NCI-H345 (cell line): ENCODE data around the gene CRIP1.

ENCODE experiments used
- DNase-seq: peaks from one replicate; lab custom pipeline; 2025; lab: John Stamatoyannopoulos, UW

CRIP1 gene, protein sequence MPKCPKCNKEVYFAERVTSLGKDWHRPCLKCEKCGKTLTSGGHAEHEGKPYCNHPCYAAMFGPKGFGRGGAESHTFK

DNA sequence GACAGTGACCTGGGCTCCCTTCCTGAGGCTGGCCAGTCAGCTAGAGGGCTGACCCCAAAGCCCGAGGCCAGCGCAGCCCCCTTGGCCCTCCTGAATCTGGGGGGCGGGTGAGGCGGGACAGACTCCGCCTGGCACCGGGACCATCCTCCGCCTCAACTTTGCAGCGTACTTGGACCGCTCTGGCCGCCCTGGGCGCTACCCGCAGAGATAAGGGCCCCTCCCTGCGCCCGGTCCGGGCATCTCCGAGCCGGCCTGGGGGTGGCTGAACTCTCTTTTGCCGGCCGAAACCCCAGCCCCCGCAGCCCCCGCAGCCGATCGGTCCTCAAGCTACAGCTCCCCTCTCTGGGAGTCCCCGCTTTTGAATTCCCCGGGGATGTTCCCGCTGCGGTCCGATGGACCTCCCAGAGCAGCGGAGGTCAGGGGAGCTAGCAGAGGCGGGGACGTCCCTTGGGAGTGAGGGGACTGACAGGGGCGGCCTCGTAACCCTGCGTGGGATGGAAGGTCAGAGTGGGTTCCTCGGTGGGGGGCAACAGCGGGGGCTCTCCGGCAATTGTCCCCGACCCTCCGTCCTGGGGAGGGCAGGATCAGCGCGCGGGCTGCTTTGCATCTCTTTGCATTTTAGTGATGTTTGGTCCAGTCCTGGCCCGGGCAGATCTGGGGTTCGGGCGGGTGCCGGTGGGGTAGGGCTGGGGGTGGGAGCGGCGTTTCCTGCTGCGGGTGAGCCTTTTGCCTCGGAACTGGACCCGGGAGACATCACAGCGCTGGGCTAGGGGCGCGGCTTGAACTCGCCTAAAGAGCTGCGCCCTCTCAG lies at the start of gene CRIP1:
TSS of gene CRIP1 (plus strand) at position 724 of the 811 bp plus-strand sequence. CDS start 374 bp downstream, outside the sequence.
- DNase-seq, result no peak

DNA sequence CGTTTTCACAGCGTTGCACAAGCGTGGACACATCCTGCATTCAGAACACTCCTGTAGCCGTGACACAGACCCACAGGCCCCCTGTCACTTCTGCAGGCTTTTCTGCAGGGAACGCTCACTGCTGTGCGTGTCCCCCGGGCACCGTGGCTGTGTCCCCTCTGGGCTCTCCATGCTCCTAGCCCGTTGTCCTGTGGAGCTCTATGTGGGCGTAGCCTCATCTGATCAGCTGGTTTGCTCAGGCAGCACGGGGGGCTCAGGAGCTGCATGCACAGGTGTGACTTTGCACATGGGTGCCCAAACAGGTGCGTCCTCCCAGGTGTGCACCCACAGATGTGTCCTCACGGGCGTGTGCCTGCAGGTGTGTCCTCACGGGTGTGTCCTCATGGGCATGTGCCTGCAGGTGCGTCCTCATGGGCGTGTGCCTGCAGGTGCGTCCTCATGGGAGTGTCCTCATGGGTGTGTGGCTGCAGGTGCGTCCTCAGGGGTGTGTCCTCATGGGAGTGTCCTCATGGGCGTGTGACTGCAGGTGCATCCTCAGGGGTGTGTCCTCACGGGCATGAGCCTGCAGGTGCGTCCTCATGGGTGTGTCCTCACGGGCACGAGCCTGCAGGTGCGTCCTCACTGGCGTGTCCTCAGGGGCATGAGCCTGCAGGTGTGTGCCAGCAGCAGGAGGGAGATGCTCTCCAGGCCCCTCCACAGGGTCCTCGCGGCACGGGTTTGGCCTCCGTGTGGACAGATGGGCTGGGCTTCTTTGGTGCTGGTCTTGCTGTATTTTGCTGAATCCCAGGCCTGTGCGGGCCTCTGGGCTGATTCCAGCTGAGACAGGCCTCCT lies 49.6 kb upstream of the CRIP1 start:
- peak; percentile 84 for DNase-seq

DNA sequence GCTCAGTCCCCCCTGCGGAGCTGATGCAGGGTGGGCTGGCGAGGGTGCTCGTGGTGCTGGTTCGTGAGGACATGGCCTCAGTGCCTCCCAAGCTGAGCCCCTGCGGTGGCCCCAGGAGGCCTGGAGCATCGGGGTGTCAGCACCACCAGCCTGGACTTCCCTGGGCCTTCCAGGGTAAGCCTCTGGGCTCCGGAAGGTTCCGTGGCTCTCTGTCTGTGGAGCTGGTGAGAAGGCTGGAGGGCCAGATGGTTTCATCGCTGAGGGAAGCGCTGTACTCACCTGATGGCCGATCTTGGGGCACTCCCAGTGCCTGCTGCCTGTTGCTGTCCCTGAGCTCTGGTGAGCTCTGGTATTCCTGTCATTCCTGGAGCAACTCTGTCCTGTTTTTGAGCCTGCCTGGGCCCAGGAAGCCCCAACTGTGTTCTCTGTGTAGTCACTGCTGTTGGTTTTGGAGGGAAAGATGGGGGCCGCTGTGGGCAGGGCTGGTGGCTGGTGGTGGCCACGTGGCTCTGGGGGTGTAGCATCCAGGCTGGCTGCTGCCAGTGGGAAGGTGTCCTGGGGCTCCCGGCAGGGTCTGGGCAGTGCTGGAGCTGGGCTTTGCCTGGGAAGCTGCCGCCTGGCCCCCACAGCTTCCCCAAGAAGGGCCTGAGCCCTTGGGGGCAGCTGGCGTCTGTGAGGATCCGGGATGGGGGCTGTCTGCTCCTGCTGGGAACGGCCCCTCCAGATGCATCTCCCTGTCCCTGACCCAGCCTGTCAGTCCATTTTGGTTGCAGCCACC lies 48.8 kb upstream of the CRIP1 start:
- no peak for DNase-seq

DNA sequence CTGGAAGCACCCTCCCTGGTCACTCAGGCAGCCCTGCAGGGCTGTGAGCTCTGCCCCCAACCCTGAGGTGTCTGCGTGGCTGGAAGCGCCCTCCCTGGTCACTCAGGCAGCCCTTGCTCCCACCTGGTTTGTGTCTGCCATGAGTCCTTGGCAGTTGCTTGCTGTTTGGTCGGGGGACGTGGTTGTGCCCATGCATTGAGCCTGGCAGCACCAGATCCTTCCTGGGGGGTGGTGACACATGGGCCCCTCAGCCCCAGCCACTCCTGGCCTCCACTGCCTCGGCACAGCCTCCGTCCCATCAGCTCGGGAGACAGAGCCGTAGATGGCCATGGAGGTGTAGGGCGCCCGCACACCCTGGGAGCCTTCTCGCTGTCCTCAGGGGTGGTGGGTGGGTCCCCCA lies 47.5 kb upstream of the CRIP1 start:
- no peak for DNase-seq

DNA sequence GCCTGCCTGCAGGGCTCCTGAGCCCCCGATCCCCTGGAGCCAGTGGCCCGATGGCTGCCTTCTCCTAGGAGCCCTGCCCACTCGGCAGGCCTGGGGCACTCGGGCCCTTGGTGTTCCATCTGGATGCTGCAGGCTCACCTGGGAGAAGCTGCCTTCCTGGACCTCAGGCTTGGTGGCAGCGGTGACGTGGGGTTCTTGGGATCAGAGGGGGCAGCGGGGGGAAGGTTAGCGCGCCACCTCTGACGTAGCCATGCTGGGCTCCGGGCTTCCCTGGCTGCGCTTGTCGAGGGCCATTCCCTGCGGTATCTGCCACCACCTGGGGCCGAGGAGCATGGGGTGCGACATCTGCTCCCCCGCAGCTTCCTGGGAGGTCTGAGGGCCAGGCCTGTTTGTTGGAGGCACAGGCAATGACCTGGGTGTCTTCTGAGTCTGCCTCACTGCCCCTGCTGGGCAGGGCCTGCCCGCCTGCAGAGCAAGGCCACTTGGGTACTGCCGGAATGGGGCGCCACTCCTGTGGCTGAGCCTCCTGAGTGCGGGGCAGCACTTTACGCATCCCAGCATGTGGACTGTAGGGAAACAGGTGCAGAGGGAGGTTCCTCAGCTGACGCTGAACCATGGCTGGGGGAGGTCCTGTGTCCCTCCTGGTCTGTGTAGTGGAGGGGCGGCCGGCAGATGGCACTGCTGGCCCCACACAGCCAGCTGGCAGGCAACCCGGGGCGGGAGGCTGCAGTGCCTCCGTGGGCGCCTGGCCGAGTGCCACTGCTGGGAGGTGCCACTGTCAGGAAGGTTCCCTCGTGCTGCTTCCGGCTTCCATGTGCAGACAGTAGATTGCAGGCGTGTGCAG lies 46.8 kb upstream of the CRIP1 start:
- DNase-seq, result peak; percentile 73

DNA sequence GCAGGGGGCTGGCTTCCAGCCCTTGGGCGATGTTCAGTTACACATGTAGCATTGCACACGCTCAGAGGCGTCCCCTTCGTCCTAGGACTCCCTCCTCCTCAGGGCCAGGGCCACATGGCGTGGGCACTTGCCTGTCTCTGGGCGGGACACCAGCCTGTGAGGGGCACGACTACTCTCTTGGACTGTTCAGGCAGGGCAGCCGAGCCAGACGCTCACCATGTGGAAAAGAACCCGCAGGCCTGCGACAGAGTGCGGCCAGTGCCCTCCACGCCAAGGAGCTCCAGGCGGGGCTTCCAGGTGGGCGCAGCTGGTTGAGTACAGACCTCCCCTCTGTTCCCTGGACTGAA lies 46.2 kb upstream of the CRIP1 start:
- no peak for DNase-seq

DNA sequence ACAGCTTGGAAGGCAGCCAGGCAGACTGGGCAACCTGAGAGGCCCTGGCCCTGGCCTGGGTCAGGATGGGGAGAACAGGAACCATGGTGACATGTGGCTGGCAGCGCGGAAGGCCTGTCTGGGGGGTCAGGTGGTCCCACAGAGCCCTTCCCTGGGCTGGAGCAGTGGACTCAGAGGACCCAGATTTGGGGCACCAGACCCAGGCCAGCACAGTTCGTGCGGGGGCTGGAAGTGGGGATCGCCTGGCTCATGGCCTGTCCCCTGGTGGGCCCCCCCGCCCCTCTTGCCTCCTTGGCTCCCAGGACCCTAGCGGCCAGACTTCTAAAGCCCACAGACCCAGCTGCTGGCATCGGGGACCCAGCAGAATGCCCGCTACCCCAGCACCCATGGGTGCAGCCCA lies 45.7 kb upstream of the CRIP1 start:
- DNase-seq, result no peak

DNA sequence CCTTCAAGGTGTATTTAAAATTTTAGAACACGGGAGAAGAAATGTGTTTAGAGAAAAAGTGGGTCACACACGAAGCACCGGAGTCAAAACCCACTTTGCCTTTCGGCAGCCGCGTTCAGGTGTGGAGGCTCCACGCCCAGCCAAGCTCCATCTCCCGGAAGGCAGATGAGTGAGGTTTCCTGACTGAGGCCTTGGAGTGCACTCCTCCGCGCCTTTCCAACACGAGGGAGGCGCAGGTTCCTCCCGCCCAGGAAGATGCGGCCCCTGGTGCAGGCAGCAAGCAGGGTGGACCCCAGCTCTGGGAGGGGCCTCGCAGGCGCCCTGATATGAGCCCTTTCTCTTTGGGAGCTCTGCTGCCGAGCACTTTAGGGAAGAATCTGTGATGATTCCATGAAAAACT lies 44.6 kb upstream of the CRIP1 start:
- no peak for DNase-seq

DNA sequence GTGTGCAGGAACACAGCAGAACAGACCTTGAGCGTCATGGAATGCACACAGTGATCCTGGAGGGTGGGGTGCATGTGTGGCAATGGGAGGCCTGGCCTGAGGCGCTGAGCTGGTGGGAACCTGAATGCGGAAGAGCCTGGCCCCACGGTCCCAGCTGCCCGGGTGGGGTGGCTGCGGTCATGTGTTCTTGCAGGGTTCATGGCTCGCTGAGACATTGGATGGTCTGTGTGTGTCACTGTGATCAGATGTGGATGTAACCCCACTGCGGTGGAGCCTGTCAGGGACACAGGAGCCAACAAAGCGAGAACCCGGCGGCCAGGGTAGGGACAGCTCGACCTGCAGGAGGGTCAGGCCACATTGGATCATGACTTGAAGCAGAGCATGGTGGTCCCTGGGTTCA lies 43.9 kb upstream of the CRIP1 start:
- no peak for DNase-seq

DNA sequence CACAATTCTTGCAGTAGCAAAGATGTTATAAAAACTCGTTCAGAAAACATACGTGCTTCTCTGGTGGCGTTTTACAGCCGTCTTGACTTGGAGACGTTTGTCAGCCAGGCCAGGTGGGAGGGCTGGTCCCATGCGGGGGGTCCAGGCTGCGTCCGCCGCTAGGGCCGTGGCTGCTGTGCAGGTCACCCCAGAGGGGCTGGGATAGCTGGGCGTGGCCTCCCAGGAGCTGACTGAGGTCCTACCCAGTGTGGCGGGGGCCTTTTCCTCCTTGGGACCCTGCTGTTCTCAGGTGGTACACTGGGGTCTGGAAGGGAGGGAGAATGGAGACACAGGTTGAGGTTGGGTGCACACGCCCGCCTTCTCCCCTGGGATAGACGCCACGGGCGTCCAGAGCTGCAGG lies 41.8 kb upstream of the CRIP1 start:
- DNase-seq, result no peak

DNA sequence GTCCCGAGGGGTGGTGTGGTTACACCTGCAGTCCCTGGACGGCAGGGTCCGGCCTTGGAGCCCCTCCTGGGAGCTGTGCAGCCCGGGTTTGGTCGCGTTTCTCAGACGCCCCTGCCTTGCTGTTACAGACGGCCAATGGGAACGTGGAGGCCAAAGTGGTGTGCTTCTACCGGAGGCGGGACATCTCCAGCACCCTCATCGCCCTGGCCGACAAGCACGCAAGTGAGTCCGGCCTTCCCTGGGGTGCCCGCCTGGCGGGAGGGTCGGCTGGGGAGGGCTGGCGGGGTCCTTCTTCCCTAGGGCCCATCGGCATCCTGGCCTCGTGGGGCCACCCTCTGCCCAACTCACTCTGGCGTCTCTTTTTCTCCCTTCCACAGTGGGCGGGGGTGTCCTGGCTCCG lies 41.4 kb upstream of the CRIP1 start:
- DNase-seq, result no peak

DNA sequence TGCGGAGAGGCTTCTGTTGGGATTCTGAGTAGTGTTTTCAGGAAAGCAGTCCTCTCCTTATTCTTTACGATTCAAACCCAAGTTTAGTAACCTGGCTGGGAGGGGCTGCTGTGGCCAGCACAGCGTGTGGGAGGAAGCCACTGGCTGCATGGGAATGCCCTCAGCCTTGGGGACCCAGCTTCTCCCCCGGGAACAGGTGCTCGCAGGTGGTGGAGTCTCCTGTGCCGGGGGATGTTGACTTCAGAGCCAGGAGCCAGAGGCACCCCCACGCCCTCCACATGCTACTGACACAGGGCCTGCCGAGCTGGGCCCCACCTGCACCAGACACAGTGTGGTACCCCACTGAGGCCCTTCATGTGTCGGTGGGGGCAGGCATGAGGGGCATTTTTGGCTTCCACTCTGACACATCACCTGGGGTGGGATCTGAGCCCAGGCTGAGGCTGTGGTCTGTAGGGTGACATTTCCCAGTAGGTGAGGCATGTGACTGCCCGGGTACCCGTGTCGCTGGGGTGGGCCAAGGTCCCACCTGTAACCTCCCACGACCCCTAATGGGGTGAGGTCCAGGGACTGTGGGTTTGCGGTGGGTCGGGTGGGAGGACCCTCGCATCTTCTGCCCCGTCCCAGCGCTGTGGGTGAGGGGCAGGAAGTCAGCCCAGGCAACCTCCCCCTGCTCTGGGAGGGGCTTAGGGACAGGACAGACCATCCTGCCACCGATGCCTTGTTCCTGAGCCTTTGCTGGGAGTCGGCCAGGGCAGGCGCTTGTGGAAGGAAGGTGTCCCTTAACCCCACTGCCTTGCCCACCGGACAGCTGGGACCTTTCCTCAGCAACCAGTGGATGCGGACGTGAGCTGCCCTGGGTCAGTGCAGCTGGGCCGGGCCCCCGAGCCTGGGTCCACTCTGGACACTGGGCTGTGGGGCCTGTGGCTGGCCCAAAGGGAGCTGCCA lies 40.5 kb upstream of the CRIP1 start:
- no peak for DNase-seq

DNA sequence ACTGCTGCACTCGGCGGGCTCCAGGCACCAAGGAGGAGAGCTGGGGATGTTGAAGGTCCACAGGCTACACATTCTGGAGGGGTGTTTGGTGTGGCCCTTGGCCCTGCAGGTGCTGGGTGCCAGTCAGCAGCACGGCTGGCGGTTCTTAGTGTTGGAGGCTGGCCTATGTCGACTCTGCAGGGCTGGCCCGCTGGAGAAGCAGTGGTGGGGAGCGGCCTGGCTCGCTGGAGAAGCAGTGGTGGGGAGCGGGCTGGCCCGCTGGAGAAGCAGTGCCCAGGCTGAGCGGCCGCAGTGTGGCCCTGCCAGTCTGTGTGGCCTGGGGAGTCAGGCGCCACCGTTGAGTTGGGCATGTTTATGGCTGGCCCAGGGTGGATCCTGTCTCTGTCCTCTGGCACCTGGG lies 39.7 kb upstream of the CRIP1 start:
- DNase-seq, result no peak

DNA sequence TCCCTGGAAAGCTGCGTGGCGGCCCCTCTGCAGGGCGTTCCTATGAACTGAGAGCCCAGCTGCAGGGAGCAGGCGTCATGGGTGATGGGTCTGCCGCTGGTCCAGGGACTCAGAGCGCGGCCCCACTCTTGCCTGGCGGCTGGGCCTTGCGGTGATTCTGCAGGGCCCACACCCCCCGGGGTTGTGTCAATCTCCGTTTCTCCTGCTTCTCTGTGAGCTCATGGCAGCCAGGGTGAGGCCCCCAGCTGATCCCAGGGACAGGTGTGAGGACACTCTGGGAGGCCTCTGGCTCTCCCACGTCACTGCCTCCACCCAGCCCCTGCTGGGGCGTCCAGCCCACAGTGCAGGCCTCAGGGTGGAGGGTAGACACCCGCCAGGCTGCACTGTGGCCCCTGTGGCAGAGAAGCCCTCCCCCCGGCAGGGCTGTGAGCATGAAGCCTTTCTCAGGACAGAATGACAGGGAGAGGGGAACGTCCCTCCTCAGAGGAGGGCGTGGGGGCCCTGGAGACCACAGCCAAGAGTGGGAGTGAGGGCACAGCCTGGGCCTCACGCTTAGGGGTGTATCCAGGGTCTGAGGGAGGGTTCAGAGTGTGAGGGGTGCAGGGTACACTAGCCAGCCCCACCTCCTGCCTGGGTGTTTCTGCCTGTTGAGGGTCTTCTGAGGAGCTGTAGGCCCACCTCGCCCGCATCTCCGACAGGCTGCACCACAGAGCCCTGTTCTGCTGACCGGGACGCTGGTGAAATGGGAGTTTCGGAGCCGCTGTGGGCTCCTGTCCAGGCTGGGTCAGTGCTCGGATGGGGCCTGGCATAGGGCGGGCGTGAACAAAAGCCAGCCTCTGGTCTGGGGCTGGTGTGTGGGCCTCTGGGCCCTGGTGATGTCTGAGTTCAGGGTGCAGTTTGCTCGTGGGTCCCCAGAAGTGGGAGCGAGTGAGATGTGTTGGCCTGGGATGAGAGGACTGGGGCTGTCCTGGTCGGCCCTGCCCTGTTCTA lies 38.7 kb upstream of the CRIP1 start:
- no peak for DNase-seq

DNA sequence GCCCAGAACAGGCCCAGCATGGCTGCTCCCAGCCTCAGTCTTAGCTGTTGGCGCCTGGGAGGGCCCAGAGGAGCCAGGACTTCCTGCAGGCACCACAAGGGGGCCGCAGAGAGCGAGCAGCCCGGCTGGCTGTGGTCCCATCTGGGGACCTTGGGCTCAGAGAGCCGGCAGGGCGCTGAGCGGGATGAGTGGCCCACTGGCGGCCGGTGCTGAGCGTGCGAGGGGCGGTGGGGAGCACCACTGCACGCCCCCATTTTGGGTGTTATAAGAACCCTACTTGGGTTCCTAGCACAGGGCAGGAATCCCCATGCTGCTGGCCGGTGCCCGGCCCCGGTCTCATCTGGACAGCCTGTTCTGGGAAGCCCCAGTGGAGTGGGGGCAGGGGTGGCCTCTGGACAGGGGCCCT lies 38.0 kb upstream of the CRIP1 start:
- peak; percentile 37 for DNase-seq

DNA sequence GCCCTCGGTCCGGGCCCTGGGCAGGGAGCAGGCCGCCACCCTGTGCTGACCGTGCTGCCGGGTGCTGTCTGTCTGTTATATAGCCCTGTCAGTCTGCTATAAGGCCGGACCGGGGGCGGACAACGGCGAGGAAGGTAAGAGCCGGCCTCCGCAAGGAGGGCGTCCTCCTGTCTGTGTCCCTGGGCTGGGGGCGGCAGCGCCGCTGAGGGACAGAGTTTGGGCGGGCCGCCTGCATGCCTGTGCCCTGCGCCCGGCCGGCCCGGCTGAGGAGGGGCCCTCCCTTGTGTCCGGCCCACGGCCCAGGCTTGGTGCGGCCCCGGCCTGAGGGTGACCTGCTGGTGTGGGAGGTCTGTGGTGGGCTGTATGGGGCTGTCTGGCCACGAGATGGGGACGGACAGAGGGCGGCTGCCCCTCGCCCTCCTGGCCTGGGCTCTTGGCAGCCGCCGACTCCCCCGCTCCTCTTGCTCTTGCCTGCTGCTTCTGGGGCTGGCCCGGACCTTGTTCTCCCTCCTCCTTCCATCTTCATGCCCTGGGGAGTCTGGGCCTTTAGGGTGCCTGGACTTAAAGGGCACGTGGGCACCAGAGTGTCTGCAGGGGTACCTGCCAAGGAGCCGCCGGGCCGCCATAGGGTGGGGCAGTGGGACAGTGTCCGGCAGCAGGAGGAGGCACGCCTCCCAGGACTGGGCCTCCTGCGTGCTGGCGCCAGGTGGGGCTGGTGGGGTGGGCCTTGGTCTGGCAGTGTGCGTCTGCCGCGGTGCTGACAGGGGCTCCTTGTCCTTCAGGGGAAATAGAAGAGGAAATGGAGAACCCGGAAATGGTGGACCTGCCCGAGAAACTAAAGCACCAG lies 37.2 kb upstream of the CRIP1 start:
- no peak for DNase-seq

DNA sequence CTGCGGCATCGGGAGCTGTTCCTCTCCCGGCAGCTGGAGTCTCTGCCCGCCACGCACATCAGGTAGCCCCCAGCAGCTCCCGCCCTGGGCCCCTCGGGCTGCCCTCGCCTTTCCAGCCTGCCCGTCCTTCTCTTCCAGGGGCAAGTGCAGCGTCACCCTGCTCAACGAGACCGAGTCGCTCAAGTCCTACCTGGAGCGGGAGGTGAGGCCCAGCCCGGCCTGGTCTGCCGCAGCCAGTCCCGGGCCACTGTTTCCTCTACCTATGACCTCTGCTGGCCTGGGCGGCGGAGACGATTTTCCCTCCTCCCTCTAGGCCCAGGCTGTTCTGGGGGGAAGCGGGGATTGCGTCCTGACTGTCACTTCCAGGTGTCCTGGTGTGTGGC lies 36.6 kb upstream of the CRIP1 start:
- DNase-seq, result no peak
